ENCODE measurements around the gene TNC.

The TNC gene

DNA sequence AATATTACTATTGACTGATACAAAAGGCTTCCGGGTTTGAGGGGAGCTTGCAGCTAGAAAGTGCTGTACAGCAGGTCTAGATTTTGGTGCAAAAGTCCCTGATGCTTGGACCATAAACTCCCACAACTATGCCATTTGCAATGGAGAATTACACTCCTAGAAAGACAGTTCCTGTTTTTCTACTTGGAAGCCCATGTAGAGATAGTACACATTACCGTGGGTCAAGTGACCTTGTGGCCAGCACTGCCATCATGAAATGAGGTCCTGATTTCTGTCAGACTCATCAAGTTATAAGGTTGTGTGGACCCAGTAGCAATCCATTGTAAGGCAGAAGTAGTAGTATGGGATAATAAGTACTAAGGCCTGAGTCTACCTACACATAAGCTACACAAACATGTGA, 144.7 kb downstream of the TNC start:
- DNase-seq: no peak

DNA sequence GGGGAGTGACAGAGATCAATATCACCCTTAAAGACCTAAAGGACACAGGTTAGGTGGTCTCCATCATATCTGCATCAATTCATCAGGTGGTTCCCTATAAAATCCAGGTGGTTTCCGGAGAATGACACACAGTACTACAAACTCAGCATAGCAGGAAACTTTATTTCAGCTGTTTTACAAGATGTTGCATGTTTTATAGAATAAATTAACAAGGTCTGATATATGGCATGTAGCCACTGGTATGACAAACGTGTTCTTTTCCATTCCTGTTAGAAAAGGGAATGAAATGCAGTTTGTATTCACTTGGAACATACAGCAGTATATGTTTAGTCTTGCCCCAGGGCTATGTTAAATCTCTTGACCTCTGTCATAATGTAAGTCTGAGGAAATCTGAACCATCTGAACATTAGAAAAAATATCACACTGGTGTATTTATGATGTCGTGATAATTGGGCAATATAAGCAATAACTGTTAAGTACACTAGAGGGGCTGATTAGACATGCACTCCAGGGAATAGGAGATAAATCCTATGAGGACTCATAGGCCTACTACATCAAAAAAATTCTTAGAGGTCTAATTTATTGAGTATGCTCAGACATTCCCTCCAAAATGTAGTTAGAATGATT, 145.3 kb downstream of the TNC start:
- no peak for DNase-seq

Measured in nucleus accumbens (tissue), 56 donors.